Effector memory CD4-positive, alpha-beta T cell (primary cell): ENCODE data around the gene SOX4.

Experiments
- DNase-seq, 3 donors: peaks; one replicate each; pipeline ENCODE4 v3.0.0-alpha.2; 2020
- H3K27ac ChIP-seq: 2 replicates; pipeline ENCODE4 v1.7.0; 2013; ENCODE audit warnings: mild to moderate bottlenecking, low read length, moderate library complexity; ENCODE audit not compliant: insufficient read depth, poor library complexity, severe bottlenecking
- H3K27me3 ChIP-seq: replicated peaks from 2 replicates; pipeline ENCODE4 v1.7.0; 2013; ENCODE audit warnings: mild to moderate bottlenecking, low read length; ENCODE audit not compliant: insufficient read depth, control insufficient read depth, poor library complexity, severe bottlenecking
- H3K36me3 ChIP-seq: 2 replicates; pipeline ENCODE4 v1.7.0; 2013; ENCODE audit warnings: mild to moderate bottlenecking, low read length, moderate library complexity; ENCODE audit not compliant: control insufficient read depth, insufficient read depth
- H3K4me1 ChIP-seq: 2 replicates; pipeline ENCODE4 v1.7.0; 2013; ENCODE audit warnings: low read length, mild to moderate bottlenecking; ENCODE audit not compliant: control insufficient read depth, insufficient read depth, poor library complexity, severe bottlenecking
- H3K4me3 ChIP-seq: 2 replicates; pipeline ENCODE4 v1.7.0; 2013; ENCODE audit warnings: low read length, low read depth, mild to moderate bottlenecking; ENCODE audit not compliant: insufficient read depth, poor library complexity, severe bottlenecking
- H3K9me3 ChIP-seq: 2 replicates; pipeline ENCODE4 v1.7.0; 2013; ENCODE audit warnings: mild to moderate bottlenecking, low read length, moderate library complexity; ENCODE audit not compliant: control insufficient read depth

SOX4 gene

DNA sequence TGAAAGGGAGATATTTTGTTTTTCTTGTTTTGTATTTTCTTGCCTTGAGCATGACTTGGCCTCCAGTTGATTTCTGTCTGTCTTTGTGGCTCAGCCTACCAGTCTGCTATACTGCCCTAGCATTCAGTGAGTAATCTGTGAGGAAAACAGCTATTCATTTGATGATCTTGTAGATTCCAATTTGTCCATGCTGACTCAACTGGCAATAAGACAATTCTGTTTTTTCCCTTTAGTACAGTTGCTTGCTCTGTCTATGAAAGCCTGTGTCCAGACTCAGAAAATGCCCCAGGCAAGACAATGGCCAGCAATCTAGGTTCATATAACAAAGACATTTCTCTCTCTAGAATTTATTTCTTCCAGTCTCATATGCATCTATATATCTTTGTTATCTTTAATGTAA lies 10.9 kb upstream of the SOX4 start:
- Histone ChIP-seq H3K9me3 (no peaks in the 10 kb centered on the region), H3K36me3 (no peaks in the 10 kb centered on the region), H3K4me1 (peaks cover 7% of the 10 kb centered on the region), H3K27me3 (peaks cover 9% of the 10 kb centered on the region), H3K4me3 (no peak overlapping the region), H3K27ac (no peak overlapping the region)
- no peak for DNase-seq

DNA sequence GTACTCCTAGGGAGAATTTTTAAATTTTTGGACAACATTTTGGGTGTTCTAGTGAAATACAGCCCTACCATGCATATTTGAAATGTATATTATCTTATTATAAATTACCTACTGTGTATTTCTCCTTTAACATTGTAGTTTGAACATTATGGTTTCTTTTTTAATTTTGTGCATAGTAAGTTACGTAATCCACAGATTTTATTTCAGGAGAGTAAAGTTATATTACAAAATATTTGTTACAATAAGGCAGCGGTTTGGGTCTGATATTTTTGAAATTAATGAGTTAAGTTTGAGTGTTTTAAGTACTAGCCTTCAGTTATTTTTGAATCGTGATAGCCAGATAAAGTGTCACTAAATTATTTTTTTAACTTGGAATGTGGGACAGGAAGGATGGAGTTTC lies 7.3 kb upstream of the SOX4 start:
- Histone ChIP-seq H3K9me3 (no peaks in the 10 kb centered on the region), H3K36me3 (no peaks in the 10 kb centered on the region), H3K4me1 (peaks cover 14% of the 10 kb centered on the region), H3K27ac (no peak overlapping the region), H3K4me3 (no peak overlapping the region), H3K27me3 (peaks cover 12% of the 10 kb centered on the region)
- no peak for DNase-seq

GRCh38 chr6:21586740-21587178 lies 6.8 kb upstream of the SOX4 start:
- no peaks in the 10 kb centered on the region for H3K9me3 ChIP-seq
- H3K4me3 ChIP-seq: no peak overlapping the region

GRCh38 chr6:21587179-21587960 lies 6.2 kb upstream of the SOX4 start:
- peak overlapping the region; percentile 59 for H3K4me3 ChIP-seq
- H3K27me3 ChIP-seq: peaks cover 12% of the 10 kb centered on the region
- no peaks in the 10 kb centered on the region for H3K9me3 ChIP-seq
- H3K27ac ChIP-seq: no peak overlapping the region
- no peaks in the 10 kb centered on the region for H3K36me3 ChIP-seq
- H3K4me1 ChIP-seq: peaks cover 14% of the 10 kb centered on the region
- no peak for DNase-seq

More at GRCh38 chr6:21586740-21587178, 6.8 kb upstream of the SOX4 start:
- peaks cover 14% of the 10 kb centered on the region for H3K4me1 ChIP-seq
- no peaks in the 10 kb centered on the region for H3K36me3 ChIP-seq
- no peak overlapping the region for H3K27ac ChIP-seq
- DNase-seq: no peak
- peaks cover 12% of the 10 kb centered on the region for H3K27me3 ChIP-seq

DNA sequence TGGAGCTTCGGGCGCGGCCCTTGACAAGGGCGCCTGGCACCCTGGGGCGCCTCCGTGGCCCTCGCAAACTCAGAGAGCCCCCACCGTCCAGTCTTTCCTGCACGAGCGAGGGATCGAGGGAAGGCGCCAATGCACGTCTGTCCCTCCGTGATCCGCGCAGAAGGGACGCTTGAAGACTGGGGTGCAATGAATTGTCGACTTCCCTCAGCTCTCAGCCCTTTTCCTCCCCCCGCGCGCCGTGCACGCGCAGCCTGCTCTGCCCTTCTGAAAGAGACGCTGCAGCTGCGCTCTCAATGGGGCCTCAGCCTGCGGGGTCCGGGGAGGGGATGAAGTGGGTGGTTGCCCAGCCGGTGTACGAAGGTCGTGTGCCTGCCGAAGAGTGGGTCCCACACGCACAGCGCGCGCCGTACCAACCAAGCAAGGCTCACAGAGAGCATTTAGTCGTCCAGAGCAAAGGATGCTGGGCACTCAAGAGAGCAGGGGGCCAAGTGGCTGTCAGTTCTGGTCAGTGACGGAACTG lies 5.5 kb upstream of the SOX4 start:
- Histone ChIP-seq H3K4me3 (peak overlapping the region; percentile 59), H3K27ac (no peak overlapping the region), H3K36me3 (no peaks in the 10 kb centered on the region), H3K9me3 (no peaks in the 10 kb centered on the region), H3K27me3 (peaks cover 12% of the 10 kb centered on the region), H3K4me1 (peaks cover 14% of the 10 kb centered on the region)
- DNase-seq: no peak

GRCh38 chr6:21588481-21589351 lies 4.8 kb upstream of the SOX4 start:
- H3K27me3 ChIP-seq: peaks cover 12% of the 10 kb centered on the region
- peak overlapping the region; percentile 59 for H3K4me3 ChIP-seq
- no peak overlapping the region for H3K27ac ChIP-seq
- DNase-seq: no peak
- H3K9me3 ChIP-seq: no peaks in the 10 kb centered on the region
- H3K4me1 ChIP-seq: peaks cover 14% of the 10 kb centered on the region
- H3K36me3 ChIP-seq: no peaks in the 10 kb centered on the region

GRCh38 chr6:21589352-21590345 lies 3.9 kb upstream of the SOX4 start:
- Histone ChIP-seq H3K9me3 (no peaks in the 10 kb centered on the region), H3K4me1 (peaks cover 14% of the 10 kb centered on the region), H3K36me3 (no peaks in the 10 kb centered on the region), H3K27ac (no peak overlapping the region), H3K27me3 (peaks cover 15% of the 10 kb centered on the region), H3K4me3 (peak overlapping the region; percentile 59)
- DNase-seq: peak; percentile 31 to 54 (median 47)

DNA sequence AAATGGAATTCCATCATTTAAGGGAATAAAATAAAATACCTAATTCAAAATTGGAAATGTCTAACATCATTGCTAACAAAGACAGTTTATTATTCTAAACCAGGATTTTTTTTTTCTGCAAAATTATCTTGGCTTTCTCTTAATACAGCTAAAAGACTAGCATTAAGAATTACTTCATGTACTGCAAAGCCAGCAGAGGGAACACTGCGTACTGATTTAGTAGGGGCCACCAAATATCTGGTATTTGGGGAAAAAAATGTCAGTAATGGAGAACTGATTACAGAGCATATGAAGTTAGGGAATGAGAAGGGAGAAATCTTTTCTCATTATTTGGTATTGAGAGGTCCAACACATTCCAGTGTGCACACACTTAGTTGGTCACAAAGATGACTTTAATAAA lies 3.2 kb upstream of the SOX4 start:
- Histone ChIP-seq H3K27ac (no peak overlapping the region), H3K4me1 (peaks cover 14% of the 10 kb centered on the region), H3K9me3 (no peaks in the 10 kb centered on the region), H3K36me3 (no peaks in the 10 kb centered on the region), H3K4me3 (no peak overlapping the region), H3K27me3 (peaks cover 15% of the 10 kb centered on the region)
- no peak for DNase-seq

DNA sequence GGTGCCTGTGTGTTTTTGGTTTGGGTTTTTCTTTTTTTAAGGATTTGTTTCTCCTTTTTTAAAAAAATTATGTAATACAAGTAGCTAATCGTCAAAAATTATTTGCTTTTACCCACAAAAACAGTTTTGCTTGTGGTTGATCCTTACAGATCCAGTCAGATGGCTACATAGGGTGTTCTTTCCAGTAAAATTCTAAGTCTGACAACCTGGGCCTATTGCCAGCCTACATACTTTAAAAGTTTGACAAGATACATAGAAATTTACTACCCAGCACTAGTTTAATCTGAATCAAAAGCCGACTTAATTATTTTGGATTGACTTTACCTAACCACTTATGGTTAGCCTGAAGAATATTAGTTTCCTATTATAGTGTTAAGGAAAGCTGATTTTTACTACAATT lies 2.1 kb upstream of the SOX4 start:
- Histone ChIP-seq H3K36me3 (no peaks in the 10 kb centered on the region), H3K27ac (no peak overlapping the region), H3K4me1 (peaks cover 20% of the 10 kb centered on the region), H3K4me3 (no peak overlapping the region), H3K27me3 (peaks cover 15% of the 10 kb centered on the region), H3K9me3 (no peaks in the 10 kb centered on the region)
- no peak for DNase-seq
